ENCODE results near the gene CFAP53.

CFAP53 gene

DNA sequence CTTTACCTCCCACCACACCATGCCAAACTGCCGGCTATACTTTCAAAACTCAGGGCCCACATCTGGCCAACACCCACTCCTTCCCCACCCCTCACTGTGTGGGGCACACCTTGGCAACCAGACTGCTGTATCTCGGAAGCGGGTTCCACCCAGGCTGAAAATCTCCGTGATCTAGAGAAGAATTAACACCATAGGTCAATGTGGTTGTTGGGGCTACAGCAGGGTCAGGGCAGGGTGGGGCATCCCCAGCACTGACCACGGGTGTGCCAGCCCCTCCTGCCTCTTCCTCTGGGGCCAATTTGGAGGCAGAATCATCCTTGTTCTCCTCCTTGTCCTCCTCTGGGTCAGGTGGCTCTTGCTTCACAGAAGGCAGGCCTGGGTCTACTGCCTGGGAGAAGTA lies 6.3 kb upstream of the CFAP53 start:
- no peak overlapping the region for H3K4me3 ChIP-seq (ENCODE audit: low read depth in 1 of 2, low read length in 1 of 2)
- H3K36me3 ChIP-seq: peaks cover 85% of the 10 kb centered on the region
- H3K4me1 ChIP-seq (ENCODE audit: control insufficient read depth in 1 of 2, insufficient read depth in 1 of 2, low read depth in 1 of 2, low read length in 1 of 2): peaks cover 20 to 31% of the 10 kb centered on the region in 2 experiments
- no peak for TF ChIP-seq CTCF (IDR thresholded peaks at IDR 0.05)
- H3K27me3 ChIP-seq: no peaks in the 10 kb centered on the region
- H3K27ac ChIP-seq: no peak overlapping the region
- no peaks in the 10 kb centered on the region for H3K9me3 ChIP-seq

DNA sequence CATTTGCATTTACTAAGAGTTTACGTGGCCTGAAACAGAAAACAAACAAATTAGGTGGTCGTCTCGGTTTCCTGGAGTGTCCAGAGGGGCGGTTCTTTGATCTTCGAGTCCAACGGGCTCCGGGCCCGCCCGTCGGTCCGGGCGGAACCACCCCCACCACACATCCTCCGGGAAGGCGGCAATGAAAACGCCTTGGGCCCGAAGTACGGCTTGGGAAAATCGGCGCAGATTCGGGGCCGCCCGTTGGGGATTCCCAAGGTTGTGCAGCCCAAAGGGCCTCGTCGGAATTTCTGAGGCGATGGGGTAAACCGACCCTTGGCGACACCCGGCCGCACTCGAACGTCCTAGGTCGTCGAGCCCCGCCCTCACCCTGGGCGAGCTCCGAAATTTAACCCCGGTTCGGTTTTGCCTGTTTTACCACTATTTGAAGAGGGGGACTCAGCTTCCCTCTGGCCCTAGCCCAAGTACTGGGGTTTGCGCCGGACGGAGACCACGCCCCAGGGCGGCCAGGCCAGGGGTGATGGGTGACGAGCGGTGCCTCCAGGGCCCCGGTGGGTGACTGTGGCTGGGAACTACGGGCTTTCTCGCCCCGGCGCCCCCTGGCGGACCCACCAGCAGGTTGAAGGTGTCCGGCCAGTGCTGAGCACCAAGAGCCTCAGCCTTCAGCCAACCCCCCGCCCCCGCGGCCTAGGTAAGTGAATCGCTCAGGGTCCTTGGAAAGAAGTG lies 1.9 kb upstream of the CFAP53 start:
- peaks cover 44% of the 10 kb centered on the region for H3K36me3 ChIP-seq
- peaks cover 33 to 49% of the 10 kb centered on the region in 2 experiments for H3K4me1 ChIP-seq (ENCODE audit: control insufficient read depth in 1 of 2, insufficient read depth in 1 of 2, low read depth in 1 of 2, low read length in 1 of 2)
- TF ChIP-seq CTCF (IDR thresholded peaks at IDR 0.05): peak; percentile 72
- no peaks in the 10 kb centered on the region for H3K9me3 ChIP-seq
- H3K4me3 ChIP-seq (ENCODE audit: low read depth in 1 of 2, low read length in 1 of 2): peak overlapping the region; percentile 64 to 68
- peaks cover 19% of the 10 kb centered on the region for H3K27me3 ChIP-seq
- H3K27ac ChIP-seq: peak overlapping the region; percentile 51

DNA sequence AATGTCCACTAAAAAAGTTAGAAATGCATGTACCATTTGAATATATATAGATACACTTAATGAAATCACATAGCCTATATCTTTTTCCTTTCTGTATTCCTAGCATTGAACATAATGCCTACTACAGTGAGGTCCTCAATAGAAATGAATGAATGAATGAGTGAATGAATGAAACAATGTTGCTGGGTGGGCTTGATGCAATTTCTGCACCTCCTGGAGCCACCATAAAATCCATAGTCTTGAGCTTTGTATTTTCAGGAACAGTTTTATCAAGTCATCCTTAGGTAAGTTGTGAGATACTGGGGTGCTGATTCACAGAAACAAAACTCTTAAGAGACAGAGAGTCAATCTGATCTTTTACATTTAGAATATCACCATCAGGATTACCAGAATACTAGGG lies 3.3 kb downstream of the CFAP53 start:
- H3K4me1 ChIP-seq (ENCODE audit: control insufficient read depth in 1 of 2, insufficient read depth in 1 of 2, low read depth in 1 of 2, low read length in 1 of 2): peaks cover 17 to 22% of the 10 kb centered on the region in 2 experiments
- no peak for TF ChIP-seq CTCF (IDR thresholded peaks at IDR 0.05)
- no peaks in the 10 kb centered on the region for H3K9me3 ChIP-seq
- no peak overlapping the region for H3K27ac ChIP-seq
- no peaks in the 10 kb centered on the region for H3K36me3 ChIP-seq
- no peak overlapping the region for H3K4me3 ChIP-seq (ENCODE audit: low read depth in 1 of 2, low read length in 1 of 2)
- peaks cover 34% of the 10 kb centered on the region for H3K27me3 ChIP-seq

- H3K9me3 ChIP-seq: no peaks in the 10 kb centered on the region
- no peaks in the 10 kb centered on the region for H3K4me1 ChIP-seq (ENCODE audit: control insufficient read depth in 1 of 2, insufficient read depth in 1 of 2, low read depth in 1 of 2, low read length in 1 of 2)
- no peak overlapping the region for H3K4me3 ChIP-seq (ENCODE audit: low read depth in 1 of 2, low read length in 1 of 2)
- no peak overlapping the region for H3K27ac ChIP-seq
- H3K27me3 ChIP-seq: no peaks in the 10 kb centered on the region
- H3K36me3 ChIP-seq: no peaks in the 10 kb centered on the region
- TF ChIP-seq CTCF (IDR thresholded peaks at IDR 0.05): no peak
Measured at GRCh38 chr18:50250935-50251334, 15.4 kb downstream of the CFAP53 start.

GRCh38 chr18:50249576-50249975 lies 16.7 kb downstream of the CFAP53 start:
- TF ChIP-seq CTCF (IDR thresholded peaks at IDR 0.05): no peak
- Histone ChIP-seq H3K27ac (no peak overlapping the region), H3K4me3 (ENCODE audit: low read depth in 1 of 2, low read length in 1 of 2) (no peak overlapping the region), H3K9me3 (no peaks in the 10 kb centered on the region), H3K36me3 (no peaks in the 10 kb centered on the region), H3K4me1 (ENCODE audit: control insufficient read depth in 1 of 2, insufficient read depth in 1 of 2, low read depth in 1 of 2, low read length in 1 of 2) (no peaks in the 10 kb centered on the region), H3K27me3 (no peaks in the 10 kb centered on the region)

Measured in neutrophil (primary cell).